Activated CD4-positive, alpha-beta T cell treated with anti-CD3 and anti-CD28 coated beads, Interleukin-2, amount 50 U/mL, for 1 hour (primary cell): ENCODE measurements around the gene QRICH1.
A peak's percentile ranks its signal among the peaks of the same experiment; 100 is the strongest.

Source experiments
- DNase-seq: peaks from one replicate; pipeline ENCODE4 v3.0.0-alpha.2; 2020

Gene QRICH1

GRCh38 chr3:49119439-49119838 is 25.6 kb upstream of the QRICH1 start:
- DNase-seq, result no peak

GRCh38 chr3:49119036-49119435 is 25.2 kb upstream of the QRICH1 start:
- DNase-seq, result no peak

- DNase-seq, result no peak
Measured at GRCh38 chr3:49112262-49112661, 18.4 kb upstream of the QRICH1 start.

GRCh38 chr3:49111347-49111746 is 17.5 kb upstream of the QRICH1 start:
- DNase-seq, result no peak

- DNase-seq, result no peak
Measured at GRCh38 chr3:49110780-49111179, 16.9 kb upstream of the QRICH1 start.

GRCh38 chr3:49108346-49108745 is 14.5 kb upstream of the QRICH1 start:
- no peak for DNase-seq

- DNase-seq, result peak; percentile 84
Measured at GRCh38 chr3:49104427-49105291, 10.8 kb upstream of the QRICH1 start, which contains the start of gene QARS1. TSS of gene QARS1 (minus strand) at chr3:49104757. CDS start at chr3:49104733, 24 bp downstream.

DNA sequence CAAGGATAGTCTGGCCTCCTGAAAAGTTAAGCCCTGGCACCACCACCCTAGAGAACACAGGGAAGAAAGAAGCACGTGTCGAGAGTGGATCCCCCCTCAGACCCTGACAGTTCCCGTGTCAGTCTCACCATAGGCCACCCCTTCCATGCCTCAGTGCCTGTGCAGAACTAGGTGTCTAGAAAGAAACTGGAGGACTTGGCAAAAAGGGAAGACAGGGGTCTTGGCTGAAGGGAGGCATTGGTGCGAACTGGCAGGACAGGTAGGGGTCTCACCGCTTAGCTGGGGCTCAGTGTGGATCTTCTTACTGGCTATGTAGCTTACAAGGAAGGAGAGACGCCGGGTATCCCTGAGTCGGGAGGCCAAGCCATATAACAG is 10.2 kb upstream of the QRICH1 start:
- DNase-seq, result no peak

- DNase-seq, result no peak
Measured at GRCh38 chr3:49100046-49100615, 6.3 kb upstream of the QRICH1 start.

GRCh38 chr3:49098910-49099630 is 5.2 kb upstream of the QRICH1 start:
- DNase-seq, result no peak

- DNase-seq, result no peak
Measured at GRCh38 chr3:49098429-49098828, 4.6 kb upstream of the QRICH1 start.

DNA sequence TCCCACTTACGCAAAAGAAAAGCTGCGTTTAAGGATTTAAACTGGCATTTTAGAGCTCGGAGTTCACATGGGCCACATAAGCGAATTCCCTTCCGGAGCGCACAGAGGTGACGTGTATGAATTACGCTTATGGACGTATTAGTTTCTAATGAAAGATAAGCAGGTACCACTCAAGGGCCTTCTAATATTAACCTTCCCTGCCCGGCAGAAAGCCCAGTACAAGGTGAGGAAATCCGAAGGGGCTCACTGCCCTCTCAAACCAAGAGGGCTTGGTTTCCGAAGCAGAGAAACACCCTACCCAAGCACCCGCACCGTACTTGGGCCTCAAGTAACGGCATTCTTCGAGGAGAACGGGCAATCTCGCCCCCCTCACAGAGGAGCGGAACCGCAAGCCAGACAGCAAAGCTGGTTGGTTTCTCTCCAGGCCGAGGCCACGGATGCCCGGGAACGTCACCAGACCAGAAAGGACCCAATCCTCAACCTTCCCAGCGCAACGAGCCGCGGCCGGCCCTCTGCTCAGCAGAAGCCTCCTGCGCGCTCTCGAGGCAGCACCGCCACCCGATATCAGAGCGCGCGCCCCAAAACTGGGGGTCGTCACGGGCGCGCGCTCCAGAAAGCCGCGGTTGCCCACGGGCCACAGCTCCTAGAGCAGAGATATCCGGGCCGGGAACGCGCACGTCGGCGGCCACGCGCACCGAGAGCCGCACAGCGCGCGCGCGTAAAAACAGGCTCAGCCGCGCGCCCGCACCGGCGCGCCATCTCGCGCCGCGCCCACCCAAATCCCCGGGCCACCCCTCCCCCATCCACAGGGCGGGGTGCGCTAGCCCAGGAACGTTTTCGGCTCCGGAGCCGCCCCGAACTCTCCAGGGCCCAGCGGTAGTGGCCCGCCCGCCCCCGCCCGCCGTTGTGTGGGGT is 676 bp downstream of the QRICH1 start:
- DNase-seq, result peak; percentile 79

- no peak for DNase-seq
Measured at GRCh38 chr3:49081429-49081828, 12.4 kb downstream of the QRICH1 start.

DNA sequence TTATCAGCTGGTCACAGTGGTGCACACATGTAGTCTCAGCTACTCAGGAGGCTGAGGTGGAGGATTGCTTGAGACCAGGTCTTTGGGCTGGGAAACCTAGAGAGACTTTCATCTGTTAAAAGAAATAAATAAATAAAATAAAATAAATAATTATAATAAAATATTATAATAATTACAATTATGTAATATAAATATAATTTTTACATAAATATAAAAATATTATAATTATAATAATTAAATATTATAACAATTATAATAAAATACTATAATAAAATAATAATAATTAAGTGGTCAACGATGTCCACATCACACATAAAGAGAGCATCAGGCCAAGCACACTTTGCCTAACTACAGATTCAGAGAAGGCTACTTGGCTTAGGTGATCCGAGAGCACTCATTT is 14.6 kb downstream of the QRICH1 start:
- DNase-seq, result no peak

- DNase-seq, result no peak
Measured at GRCh38 chr3:49076646-49077045, 17.2 kb downstream of the QRICH1 start.

GRCh38 chr3:49076116-49076515 is 17.8 kb downstream of the QRICH1 start:
- DNase-seq, result no peak

- DNase-seq, result no peak
Measured at GRCh38 chr3:49058011-49058410, 35.9 kb downstream of the QRICH1 start.

GRCh38 chr3:49057268-49057667 is 36.6 kb downstream of the QRICH1 start:
- DNase-seq, result no peak

- DNase-seq, result no peak
Measured at GRCh38 chr3:49054344-49054862, 39.5 kb downstream of the QRICH1 start.

DNA sequence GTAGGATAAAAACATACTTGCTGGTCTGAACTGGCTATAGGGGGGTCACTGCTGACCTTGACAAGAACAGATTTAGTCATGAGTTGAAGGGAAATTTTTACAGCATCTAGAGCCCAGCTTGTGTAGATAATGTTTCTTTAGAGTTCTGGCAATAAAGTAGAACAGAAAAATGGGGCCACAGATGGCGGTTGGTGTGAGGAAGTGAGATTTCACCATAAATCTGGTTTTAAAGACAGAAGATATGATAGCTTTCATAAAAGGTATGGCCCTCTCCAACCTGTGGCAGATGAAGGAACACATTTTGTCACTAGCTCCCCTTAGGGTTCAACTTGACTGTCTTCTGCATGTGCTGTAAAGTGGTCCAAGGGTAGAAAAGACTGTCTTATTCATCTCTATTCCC is 40.3 kb downstream of the QRICH1 start:
- DNase-seq, result no peak

DNA sequence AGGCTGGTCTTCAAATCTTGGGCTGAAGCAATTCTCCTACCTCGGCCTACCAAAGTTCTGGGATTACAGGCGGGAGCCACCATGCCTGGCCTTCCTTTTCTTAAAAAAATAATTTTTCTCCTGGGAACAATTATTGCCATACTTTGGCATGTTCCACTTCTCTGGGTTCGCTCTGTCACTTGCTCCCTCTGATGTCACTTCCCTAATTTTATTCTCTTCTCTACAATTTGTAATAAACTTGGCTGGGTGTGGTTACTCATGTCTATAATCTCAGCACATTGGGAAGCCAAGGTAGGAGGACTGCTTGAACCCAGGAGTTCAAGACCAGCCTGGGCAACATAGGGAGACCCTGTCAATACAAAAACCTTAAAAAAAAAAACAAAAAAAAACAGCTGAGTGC is 58.6 kb downstream of the QRICH1 start:
- no peak for DNase-seq

GRCh38 chr3:49034650-49035049 is 59.2 kb downstream of the QRICH1 start:
- no peak for DNase-seq
